ENCODE data around the gene OR52M1.
A peak's percentile ranks its signal among the peaks of the same experiment; 100 is the strongest.
"Not testable (repeated sequence)": the region's sequence is repeated elsewhere in the genome, so short reads cannot be mapped to it uniquely, and the experiment has no call there.

The OR52M1 gene

DNA sequence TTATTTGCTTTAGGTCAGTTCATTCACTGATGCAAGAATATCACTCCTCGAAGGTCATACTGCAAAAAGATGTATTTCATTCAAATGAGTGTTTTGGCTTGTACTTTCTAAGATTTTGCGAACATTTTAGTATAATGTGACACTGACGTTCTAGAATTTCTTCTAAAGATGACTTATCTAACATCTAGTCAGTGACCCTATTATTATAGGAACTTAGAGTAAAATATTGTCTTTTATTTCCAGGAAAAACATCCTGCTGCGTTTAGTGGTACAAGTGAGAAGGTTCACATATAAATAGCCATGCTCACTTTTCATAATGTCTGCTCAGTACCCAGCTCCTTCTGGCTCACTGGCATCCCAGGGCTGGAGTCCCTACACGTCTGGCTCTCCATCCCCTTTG is at the start of gene OR52M1:
Gene OR52M1, plus strand, starts transcription at position 301 of the 400 bp plus-strand sequence. Its CDS starts 0 bp downstream, at position 301.
- FAIRE-seq, result no peak

DNA sequence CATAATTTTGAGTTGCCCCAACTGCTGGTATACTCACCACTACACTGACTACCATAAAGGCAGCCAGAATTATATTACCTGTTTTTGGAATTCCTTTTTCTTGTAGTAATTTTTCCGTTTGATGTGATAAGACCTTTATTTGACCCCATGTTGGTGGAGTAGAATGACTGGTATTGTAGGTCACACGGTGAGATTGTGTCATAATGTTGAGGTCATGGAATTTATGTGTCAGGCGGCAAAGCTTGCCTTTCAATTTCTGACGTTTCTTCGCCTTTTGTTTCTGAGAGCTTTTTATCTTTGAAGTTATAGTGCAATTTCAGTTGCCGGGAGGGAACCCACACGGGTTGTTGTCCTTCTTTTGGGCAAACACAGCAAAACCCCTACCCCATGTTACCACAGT is 49.5 kb upstream of the OR52M1 start:
- no peak for DNase-seq (ENCODE audit: insufficient read length, low spot score)
- FAIRE-seq, result no peak

More for the DNA sequence above, at the start of gene OR52M1:
- DNase-seq (ENCODE audit: insufficient read length, low spot score), result no peak

- DNase-seq (ENCODE audit: insufficient read length, low spot score), result no peak
- FAIRE-seq, result no peak
These were observed 49.0 kb upstream of the OR52M1 start for GRCh38 chr11:4495986-4496385.

DNA sequence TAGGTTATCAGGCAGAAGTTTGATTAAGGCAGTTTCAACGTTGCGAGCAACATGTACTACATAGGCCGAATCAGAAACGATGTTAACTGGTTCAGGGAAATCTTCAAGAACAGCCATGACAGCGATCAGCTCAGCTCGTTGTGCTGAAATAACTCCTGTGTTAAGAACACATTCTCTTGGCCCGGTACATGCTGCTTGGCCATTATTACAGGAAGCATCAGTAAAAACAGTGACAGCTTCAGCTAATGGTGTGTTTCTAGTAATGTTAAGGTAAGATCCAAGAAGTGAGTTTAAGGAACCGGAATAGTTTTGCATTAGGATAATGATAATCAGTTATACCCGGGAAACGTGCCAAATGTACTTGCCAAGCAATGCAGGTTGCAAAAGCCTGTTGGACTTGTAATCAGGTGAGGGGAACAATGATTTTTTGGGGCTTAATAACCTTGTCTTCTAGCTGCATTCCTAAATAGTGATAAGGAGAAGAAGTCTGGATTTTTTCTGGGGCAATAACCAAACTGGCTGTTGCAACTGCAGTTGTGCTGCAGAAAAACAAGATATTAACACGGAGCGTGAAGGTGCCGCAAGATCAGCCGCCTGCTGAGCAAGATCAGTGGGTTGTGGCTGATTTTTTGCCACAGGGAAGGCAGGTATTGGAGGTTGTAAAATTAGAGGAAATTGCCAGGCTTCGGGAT is 48.3 kb upstream of the OR52M1 start:
- DNase-seq (ENCODE audit: insufficient read length, low spot score) (no peak), FAIRE-seq (no peak)

DNA sequence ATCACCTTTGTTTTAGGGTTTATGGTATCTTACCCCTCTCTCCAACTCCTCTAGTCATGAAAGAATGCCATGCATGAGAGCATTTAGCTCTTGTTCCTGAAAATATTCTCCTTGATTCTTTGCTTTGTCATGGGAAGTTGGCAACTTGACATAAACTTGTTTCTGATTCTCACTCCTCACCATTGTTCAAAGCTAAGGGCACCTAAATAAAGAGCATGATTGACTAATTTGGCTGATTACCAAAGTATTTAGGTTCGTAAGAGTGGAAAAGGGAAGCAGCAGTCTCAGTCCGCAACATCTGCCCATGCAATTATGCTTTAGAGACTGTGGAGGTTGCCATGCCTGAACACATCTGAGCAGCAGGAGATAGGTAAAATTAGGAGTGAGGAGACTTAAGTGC is 36.1 kb upstream of the OR52M1 start:
- DNase-seq (ENCODE audit: insufficient read length, low spot score), result no peak
- FAIRE-seq, result no peak

GRCh38 chr11:4511282-4512245 is 33.4 kb upstream of the OR52M1 start:
- DNase-seq (ENCODE audit: insufficient read length, low spot score), result no peak
- FAIRE-seq, result no peak

DNA sequence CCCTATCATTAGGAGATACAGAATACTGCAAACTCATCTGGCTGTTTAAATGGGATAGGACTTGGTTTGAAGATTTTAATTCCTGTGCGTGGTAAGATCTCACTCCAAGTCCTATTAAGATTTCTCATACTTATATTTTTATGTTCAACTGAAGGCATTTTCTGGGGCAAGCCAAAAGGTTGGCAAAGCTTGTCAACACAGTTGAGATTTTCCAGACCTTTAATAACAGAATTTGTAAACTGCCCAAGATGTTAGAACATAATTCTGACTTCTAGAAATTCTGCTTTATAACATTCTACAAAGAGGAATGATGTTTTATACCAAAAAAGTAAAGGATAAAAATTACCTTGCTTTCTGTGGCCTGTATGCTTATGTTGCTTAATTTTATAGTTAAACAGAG is 30.8 kb upstream of the OR52M1 start:
- DNase-seq (ENCODE audit: insufficient read length, low spot score), result no peak
- no peak for FAIRE-seq

DNA sequence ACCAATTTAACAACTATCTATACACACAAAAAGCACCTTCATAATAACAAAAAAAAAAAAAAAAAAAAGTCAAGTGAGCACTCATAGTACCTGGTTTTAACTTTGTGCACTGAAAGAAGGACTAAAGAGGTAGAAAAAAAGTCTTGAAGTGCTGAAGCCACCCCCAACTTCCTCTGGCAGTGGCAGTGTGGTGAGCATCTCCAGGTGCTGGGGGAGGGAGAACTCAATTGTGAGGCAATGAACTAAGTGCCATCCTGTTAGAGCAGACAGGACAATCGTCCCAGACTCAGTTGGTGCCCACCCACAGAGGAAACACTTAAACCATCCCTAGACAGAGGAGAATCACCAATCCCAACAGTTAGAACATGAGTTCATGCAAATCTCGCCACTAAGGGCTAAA is 22.7 kb upstream of the OR52M1 start:
- FAIRE-seq (no peak), DNase-seq (ENCODE audit: insufficient read length, low spot score) (no peak)

DNA sequence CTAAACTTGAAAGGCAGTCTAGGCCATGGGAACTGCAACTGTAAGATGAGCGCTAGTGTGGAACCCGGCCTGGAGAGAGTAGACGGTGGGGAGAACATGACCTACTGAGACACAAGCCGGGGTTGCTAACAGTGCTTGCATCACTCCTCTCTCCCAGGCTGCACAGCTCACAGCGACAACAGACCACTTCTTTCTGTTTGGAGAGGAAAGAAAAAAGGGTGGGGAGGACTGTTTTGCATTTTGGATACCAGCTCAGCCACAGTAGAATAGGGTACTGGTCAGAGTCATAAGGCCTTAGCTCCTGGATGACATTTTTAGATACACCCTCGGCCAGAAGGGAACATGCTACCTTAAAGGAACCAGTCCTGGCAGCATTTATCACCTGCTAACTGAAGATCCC is 22.2 kb upstream of the OR52M1 start:
- DNase-seq (ENCODE audit: insufficient read length, low spot score) (no peak), FAIRE-seq (no peak)

GRCh38 chr11:4523666-4524065 is 21.3 kb upstream of the OR52M1 start:
- FAIRE-seq (no peak), DNase-seq (ENCODE audit: insufficient read length, low spot score) (no peak)

DNA sequence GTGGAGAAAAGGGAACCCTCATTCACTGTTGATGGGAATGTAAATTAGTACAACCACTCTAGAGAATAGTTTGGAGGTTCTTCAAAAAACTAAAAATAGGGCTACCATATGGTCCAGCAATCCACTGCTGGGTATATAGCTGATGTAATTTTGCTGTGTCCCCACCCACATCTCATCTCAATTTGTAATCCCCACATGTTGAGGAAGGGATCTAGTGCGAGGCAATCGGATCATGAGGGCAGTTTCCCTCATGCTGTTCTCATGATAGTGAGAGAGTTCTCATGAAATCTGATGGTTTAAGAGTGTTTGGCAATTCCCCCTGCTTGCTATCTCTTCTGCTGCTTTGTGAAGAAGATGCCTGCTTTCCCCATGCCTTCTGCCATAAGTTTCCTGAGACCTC is 17.1 kb upstream of the OR52M1 start:
- DNase-seq (ENCODE audit: insufficient read length, low spot score) (no peak), FAIRE-seq (no peak)

- FAIRE-seq; DNase-seq (ENCODE audit: insufficient read length, low spot score): not testable (repeated sequence)
These were observed 13.3 kb upstream of the OR52M1 start for GRCh38 chr11:4531686-4532085.

- peak; percentile 64 for FAIRE-seq
- peak; percentile 13 for DNase-seq (ENCODE audit: insufficient read length, low spot score)
These were observed 5.3 kb upstream of the OR52M1 start for GRCh38 chr11:4539603-4540219.

DNA sequence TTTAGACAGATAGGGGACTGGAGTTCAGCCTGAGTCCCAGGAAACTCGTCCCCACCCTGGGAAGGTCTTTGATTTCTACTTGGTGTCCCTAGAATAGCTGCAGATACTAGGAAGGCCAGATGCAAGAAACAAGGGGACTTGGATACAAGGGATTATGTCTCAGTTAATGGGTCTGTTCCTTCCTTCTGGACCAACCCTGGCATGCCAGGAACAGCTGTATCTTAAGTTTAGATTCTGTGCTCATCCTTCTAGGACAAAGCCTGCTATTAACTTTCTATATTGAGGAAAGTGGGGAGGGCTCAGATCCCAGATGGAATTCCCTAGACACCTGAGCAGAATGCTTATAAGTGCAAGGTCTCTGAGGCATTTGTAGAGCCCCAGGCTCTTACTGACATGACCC is 3.9 kb upstream of the OR52M1 start:
- no peak for FAIRE-seq
- DNase-seq (ENCODE audit: insufficient read length, low spot score), result no peak

- FAIRE-seq (no peak), DNase-seq (ENCODE audit: insufficient read length, low spot score) (no peak)
These were observed 1.4 kb upstream of the OR52M1 start for GRCh38 chr11:4543561-4543960.

GRCh38 chr11:4546878-4547277 is 1.9 kb downstream of the OR52M1 start:
- no peak for DNase-seq (ENCODE audit: insufficient read length, low spot score)
- no peak for FAIRE-seq

GRCh38 chr11:4547416-4547815 is 2.4 kb downstream of the OR52M1 start:
- no peak for DNase-seq (ENCODE audit: insufficient read length, low spot score)
- no peak for FAIRE-seq

DNA sequence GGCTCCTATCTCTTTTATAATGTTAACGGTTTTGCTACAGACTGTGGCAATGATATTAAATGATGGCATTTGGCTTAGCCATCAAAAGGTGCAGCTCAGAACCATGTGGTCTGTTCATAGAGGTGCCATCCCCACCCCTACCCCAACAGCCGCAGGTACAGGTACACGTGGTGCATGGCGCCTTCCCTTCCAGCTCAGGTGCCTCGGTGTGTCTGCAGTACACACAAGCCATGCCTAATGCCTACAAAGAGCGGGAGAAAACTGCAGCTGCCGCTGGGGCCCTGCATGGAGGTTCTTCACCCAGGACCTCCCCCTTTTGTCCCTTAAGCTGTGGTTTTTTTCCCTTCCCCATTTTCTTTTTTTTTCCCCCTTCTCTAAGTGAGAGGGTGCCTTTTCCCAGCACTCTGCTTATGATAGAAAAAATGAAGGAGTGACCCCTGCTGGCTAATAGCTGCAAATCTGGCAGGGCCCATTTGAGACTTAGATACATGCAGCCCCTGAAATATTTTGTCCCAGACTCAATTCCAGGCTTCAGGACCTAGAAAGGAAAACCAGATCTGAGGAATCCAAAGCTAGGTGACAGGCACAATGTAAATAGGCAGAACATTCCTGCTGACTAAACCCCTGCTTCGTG is 6.5 kb downstream of the OR52M1 start:
- DNase-seq (ENCODE audit: insufficient read length, low spot score) (no peak), FAIRE-seq (peak; percentile 61)

DNA sequence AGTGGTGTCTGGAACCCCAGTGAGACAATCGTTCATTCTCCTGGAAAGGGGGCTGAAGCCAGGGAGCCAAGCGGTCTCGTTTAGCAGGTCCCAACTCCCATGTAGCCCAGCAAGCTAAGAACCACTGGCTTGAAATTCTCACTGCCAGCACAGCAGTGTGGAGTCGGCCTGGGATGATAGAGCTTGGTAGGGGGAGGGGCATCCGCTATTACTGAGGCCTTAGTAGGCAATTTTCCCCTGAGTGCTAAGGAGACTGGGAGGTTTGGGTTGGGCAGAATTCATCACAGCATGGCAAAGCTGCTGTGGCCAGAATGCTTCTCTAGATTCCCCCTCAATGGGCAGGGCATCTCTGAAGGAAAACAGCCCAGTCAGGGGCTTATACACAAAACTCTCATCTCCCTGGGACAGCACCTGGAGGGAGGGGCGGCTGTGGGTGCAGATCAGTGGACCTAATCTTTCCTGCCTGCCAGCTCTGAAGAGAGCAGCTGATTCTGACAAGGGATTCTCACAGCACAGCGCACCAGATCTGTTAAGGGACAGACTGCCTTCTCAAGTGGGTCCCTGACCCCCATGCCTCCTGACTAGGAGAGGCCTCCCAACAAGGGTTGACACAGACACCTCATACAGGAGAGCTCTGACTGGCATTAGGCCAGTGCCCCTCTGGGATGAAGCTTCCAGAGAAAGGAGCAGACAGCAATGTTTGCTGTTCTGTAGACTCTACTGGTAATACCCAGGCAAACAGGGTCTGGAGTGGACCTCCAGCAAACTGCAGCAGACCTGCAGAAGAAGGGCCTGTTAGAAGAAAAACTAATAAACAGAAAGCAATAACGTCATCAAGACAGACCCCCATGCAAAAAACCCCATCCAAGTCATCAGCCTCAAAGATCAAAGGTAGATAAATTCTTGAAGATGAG is 14.8 kb downstream of the OR52M1 start:
- DNase-seq (ENCODE audit: insufficient read length, low spot score) (no peak), FAIRE-seq (no peak)

GRCh38 chr11:4560467-4560866 is 15.5 kb downstream of the OR52M1 start:
- DNase-seq (ENCODE audit: insufficient read length, low spot score) (no peak), FAIRE-seq (no peak)
